GM13976 (cell line): ENCODE results near the gene RAB4B.

Experiments
- DNase-seq: peaks from one replicate; pipeline ENCODE4 v3.0.0; 2012; ENCODE audit warnings: low spot score
- in situ Hi-C: fragments of 300-500 bp; cut with MboI; formaldehyde crosslinking; loops from one replicate; pipeline ENCODE4 v1.12.0; 2022; ENCODE audit warnings: low sequenced_read_pairs, mixed read lengths, inconsistent platforms; ENCODE audit not compliant: unreplicated experiment
- TF ChIP-seq, protein P1 (sequence below): IDR thresholded peaks from 2 replicates; pipeline ENCODE4 v1.5.1; 2012; ENCODE audit warnings: borderline replicate concordance, mild to moderate bottlenecking; ENCODE audit not compliant: insufficient read depth; ENCODE audit errors: extremely low read depth, missing control alignments, control extremely low read depth

Gene RAB4B

DNA sequence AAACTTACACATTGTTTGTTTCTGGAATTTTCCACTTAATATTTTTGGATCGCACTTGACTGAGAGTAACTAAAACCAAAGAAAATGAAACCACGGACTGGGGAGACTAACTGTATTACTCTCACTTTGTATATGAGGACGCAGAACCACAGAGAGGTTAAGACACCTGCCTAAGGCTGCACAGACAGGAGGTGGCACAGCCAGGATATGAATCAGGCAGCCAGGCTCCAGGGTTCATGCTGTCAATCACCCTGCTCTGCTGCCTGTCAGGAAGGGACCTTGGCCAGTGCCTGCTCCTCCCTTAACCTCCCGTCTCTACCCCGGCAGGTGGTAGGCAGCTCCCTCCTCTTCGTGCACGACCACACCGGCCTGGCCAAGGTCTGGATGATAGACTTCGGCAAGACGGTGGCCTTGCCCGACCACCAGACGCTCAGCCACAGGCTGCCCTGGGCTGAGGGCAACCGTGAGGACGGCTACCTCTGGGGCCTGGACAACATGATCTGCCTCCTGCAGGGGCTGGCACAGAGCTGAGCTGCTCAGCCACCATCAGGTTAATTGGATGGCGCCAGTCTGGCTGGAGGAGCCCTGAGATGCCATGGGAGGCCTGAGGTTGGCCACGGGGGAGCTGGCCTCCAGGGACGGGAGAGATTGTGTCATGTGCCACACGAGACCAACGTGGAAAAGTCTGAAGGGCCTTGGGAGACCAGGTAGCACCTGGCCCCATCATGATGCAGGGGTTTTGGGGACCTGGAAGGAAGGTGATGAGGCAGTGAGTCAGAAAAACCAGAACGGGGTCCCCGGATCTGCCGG lies 38.8 kb upstream of the RAB4B start:
- DNase-seq = no peak
- TF ChIP-seq, protein P1, sequence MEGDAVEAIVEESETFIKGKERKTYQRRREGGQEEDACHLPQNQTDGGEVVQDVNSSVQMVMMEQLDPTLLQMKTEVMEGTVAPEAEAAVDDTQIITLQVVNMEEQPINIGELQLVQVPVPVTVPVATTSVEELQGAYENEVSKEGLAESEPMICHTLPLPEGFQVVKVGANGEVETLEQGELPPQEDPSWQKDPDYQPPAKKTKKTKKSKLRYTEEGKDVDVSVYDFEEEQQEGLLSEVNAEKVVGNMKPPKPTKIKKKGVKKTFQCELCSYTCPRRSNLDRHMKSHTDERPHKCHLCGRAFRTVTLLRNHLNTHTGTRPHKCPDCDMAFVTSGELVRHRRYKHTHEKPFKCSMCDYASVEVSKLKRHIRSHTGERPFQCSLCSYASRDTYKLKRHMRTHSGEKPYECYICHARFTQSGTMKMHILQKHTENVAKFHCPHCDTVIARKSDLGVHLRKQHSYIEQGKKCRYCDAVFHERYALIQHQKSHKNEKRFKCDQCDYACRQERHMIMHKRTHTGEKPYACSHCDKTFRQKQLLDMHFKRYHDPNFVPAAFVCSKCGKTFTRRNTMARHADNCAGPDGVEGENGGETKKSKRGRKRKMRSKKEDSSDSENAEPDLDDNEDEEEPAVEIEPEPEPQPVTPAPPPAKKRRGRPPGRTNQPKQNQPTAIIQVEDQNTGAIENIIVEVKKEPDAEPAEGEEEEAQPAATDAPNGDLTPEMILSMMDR = no peak
- in situ Hi-C loops = no loop called here

DNA sequence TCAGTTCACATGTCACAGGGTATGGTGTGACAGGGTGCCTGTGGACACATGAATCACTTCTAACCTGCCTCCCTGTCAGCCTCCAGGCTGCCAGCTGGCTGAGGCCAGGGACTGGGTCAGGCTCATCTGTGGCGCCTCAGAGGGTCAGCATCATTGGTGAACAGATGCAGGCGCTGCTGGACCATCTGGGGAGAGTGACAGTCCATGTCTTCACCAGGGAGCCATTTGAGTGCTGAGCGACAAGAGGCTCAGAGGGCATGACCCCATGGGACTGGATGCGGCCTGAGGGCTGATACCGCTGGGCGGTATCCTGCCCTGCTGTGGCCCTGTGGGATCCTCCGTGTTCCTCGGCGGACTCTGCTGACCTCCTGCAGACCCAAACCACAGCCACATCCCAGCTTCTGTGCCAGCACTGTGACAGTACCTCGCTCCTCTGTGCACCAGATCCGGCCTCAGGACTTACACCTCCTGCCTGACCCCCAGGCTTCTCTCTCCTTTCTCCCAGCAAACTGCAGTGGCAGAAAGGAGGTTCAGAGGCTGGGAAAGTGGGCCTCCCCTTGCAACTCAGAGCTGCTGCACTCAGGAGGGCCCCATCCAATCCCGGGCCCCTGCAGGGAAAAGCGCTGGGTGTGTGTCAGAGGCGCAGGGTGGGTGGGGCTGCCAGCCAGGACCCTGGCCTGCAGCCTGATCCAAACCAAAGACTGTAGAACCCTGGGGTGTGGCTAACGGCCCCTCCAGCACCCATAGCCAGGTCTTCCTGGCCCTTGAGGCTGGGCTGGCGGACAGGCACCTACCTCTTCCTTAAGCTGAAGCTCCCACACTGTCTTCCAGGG lies 38.0 kb upstream of the RAB4B start:
- in situ Hi-C loops = no loop called here
- DNase-seq = no peak
- TF ChIP-seq, protein P1 = no peak

DNA sequence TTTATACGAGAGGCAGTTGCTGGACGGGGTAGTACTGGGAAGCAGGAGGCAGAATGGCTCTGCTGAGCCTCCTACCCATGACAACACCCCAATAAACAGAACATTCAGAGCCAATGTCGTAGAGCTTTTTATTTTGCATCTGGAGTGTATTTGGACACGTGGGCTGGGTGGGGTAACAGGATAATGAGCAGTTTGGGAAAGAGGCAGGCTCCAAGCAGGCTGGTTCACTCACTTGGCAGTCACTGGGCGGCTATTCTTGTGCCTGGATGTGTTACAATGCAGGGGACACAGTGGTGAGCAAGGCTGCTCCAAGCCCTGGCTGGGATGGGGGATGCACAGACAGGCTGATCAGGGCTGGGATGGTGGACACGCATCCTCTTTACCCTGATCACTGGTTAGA lies 37.3 kb upstream of the RAB4B start:
- DNase-seq = no peak
- TF ChIP-seq, protein P1 = no peak
- in situ Hi-C loops = no loop called here

DNA sequence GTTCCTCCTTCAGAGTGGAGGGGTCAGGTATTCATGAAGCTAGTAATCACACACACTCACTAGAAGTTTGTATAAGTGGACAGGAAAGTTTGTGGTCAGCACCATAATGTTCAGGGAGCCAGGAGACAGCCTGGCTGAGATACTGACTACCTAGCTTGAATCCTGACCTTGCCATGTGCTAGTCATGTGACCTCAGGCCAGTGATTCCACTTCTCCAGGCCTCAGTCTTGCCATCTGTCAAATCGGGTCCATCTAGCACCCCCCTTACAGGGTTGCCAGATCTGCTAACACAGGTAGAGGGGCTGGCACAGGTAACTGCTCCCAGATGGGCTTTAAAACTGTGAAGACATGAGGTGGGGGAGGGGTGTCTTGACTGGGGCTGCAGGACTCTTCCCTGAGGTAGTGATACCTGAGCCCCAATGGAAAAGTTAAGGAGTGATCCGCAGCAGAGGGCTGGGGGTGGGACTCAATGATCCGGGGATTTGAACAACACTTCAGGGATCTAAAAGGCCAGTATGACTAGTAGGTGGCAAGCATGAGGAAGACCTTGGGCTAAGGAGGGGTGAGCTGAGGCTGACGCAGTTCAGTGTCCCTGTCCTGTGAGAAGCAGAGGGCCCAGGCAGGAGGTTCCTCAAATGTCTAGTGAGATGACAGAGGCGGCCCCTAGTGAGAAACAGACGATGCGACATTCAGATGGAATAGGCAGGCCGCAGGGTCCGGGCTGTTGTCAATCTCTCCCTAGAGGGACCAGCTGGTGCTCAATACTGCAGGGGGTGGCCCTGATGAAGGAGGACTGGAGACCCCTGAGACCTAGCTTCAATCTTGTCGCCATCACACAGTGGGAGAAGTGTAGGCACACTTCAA lies 36.3 kb upstream of the RAB4B start:
- in situ Hi-C loops = no loop called here
- DNase-seq = no peak
- TF ChIP-seq, protein P1 = no peak

DNA sequence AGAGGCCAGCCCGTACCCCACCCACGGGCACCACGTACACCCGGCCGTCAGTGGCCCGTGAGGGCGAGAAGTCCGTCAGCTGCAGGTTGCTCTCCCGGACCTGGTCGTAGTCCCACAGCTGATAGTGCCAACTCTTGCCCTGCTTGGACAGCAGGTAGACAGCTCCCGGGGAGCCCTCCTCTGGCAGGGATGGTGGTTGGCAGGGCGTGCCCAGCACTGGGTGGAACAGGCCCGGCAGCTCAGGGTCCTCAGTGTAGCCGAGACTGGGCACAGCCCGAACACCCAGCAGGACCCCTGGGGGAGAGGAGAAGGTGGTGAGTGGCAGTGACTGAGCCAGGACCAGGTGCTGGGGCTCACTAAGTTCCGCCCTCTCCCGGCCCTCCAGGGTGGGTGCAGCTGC lies 35.6 kb upstream of the RAB4B start:
- TF ChIP-seq, protein P1 = no peak
- DNase-seq = no peak
- in situ Hi-C loops = no loop called here

DNA sequence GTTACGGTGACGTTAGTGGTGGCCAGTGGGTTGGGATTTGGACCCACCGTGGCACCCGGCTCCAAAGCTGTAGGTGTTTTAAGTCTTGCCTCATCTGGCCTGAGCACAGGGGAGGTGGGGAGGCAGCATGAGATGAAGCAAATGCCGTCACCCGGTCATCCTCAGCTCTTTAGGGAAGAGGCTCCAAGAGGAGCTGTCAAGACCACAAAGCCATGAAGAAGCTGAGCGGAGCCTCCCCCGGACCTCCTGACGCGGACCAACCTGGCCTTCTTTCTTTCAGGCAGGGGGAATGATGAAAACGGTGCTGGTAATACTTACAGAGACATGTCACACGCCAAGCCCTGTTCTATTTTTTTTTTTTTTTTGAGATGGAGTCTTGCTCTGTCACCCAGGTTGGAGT lies 35.2 kb upstream of the RAB4B start:
- TF ChIP-seq, protein P1 = no peak
- no peak for DNase-seq
- in situ Hi-C loops = no loop called here
